HCT116 (cell line): Measurements from ENCODE around the gene SH2D6. TPM values are rescaled to one million over a fixed set of nuclear protein-coding genes. Genes with fewer than 3 reads are reported as not detected.

ENCODE experiments used
- ATAC-seq: fragments of 200-7000 bp; cut with Tn5 transposase; 2 replicates; pipeline ENCODE4 v1.9.1; 2020; ENCODE audit warnings: mild to moderate bottlenecking, moderate library complexity
- BruUV-seq: library from RNA; stranded (reverse); fragments of 400-500 nt; replicated peaks from 2 replicates; lab custom pipeline; 2021; lab: Mats Ljungman, UMichigan
- CTCF ChIA-PET: fragments of 300-600 bp; sonication (Branson Sonifier 250); formaldehyde crosslinking; loops from one replicate; lab custom pipeline; 2021; ENCODE audit warnings: antibody characterized with exemption; lab: Charles Lee
- POLR2A ChIA-PET: fragments of 300-600, 350-600 bp; sonication (Branson Sonifier 250); formaldehyde crosslinking; loops from one replicate; lab custom pipeline; 2021; ENCODE audit warnings: antibody characterized with exemption; lab: Charles Lee
- RAD21 ChIA-PET, 2 experiments: fragments of 300-600 bp; sonication (Branson Sonifier 250); formaldehyde crosslinking; loops; one replicate each; lab custom pipeline; 2023; ENCODE audit warnings: low total read pairs in 2 of 2; ENCODE audit not compliant: uncharacterized antibody in 2 of 2, unreplicated experiment in 2 of 2, low non-redundant PET in 1 of 2; lab: Charles Lee
- DNase-seq: peaks from one replicate; pipeline ENCODE4 v3.0.0-alpha.2; 2010; ENCODE audit warnings: low read depth, low spot score
- H2AFZ ChIP-seq: fragments of 200-600 bp; shearing (Covaris generic), sonication (generic); 2 replicates; pipeline ENCODE4 v1.6.1; 2017; ENCODE audit warnings: low read depth, mixed run types, mixed read lengths, antibody characterized with exemption, low read length; ENCODE audit not compliant: poor library complexity, severe bottlenecking
- H3K27ac ChIP-seq: 2 replicates; pipeline ENCODE4 v1.5.1; 2012; ENCODE audit warnings: low read depth, low read length
- H3K27me3 ChIP-seq: fragments of 200-600 bp; sonication (generic); 2 replicates; pipeline ENCODE4 v1.6.1; 2016; ENCODE audit warnings: mixed run types, low read length, mixed read lengths; ENCODE audit not compliant: insufficient read depth
- H3K36me3 ChIP-seq, 2 experiments: fragments of 200-500 bp in 1 of 2; fragments of 200-600 bp in 1 of 2; sonication (Bioruptor generic) in 1 of 2; sonication (generic) in 1 of 2; 2 replicates each; pipeline versions ENCODE4 v1.5.1 to v1.6.1; 2014 to 2016; ENCODE audit warnings: low read length in 2 of 2, inconsistent platforms in 1 of 2, mixed read lengths in 1 of 2, mixed run types in 1 of 2; ENCODE audit not compliant: insufficient read depth in 2 of 2, control insufficient read depth in 1 of 2
- H3K4me1 ChIP-seq, 2 experiments: fragments of 200-600 bp in 1 of 2; sonication (generic) in 1 of 2; 2 replicates each; pipeline versions ENCODE4 v1.5.1 to v1.6.1; 2012 to 2017; ENCODE audit warnings: low read length in 2 of 2, inconsistent platforms in 1 of 2, mild to moderate bottlenecking in 1 of 2, mixed read lengths in 1 of 2, mixed run types in 1 of 2, moderate library complexity in 1 of 2; ENCODE audit not compliant: insufficient read depth in 2 of 2, control insufficient read depth in 1 of 2
- H3K4me2 ChIP-seq: fragments of 200-600 bp; sonication (generic); 2 replicates; pipeline ENCODE4 v1.6.1; 2017; ENCODE audit warnings: mixed run types, low read length, mixed read lengths
- H3K4me3 ChIP-seq, 2 experiments: fragments of 200-600 bp in 1 of 2; sonication (generic) in 1 of 2; replicated peaks in 1 of 2; 2 replicates each; pipeline ENCODE4 v1.5.1; 2011 to 2016; ENCODE audit warnings: low read length in 2 of 2, control low read depth in 1 of 2, low read depth in 1 of 2, mild to moderate bottlenecking in 1 of 2, mixed read lengths in 1 of 2, mixed run types in 1 of 2
- H3K79me2 ChIP-seq: fragments of 200-600 bp; sonication (generic); 2 replicates; pipeline ENCODE4 v1.6.1; 2017; ENCODE audit warnings: mild to moderate bottlenecking, mixed run types, low read length, moderate library complexity, mixed read lengths; ENCODE audit not compliant: insufficient read depth
- H3K9ac ChIP-seq: fragments of 200-600 bp; sonication (generic); 2 replicates; pipeline ENCODE4 v1.6.1; 2016; ENCODE audit warnings: low read length, mixed read lengths
- H3K9me2 ChIP-seq: fragments of 200-600 bp; sonication (generic), shearing (Covaris generic); 2 replicates; pipeline ENCODE4 v1.6.1; 2017; ENCODE audit warnings: mixed run types, mild to moderate bottlenecking, moderate library complexity; ENCODE audit not compliant: insufficient read depth
- H3K9me3 ChIP-seq, 2 experiments: fragments of 200-500 bp in 1 of 2; fragments of 200-600 bp in 1 of 2; sonication (Bioruptor generic) in 1 of 2; sonication (generic) in 1 of 2; 2 replicates each; pipeline ENCODE4 v1.6.1; 2014 to 2017; ENCODE audit warnings: low read length in 2 of 2, mixed read lengths in 2 of 2, inconsistent platforms in 1 of 2, low read depth in 1 of 2, mild to moderate bottlenecking in 1 of 2, mixed run types in 1 of 2, moderate library complexity in 1 of 2; ENCODE audit not compliant: control insufficient read depth in 1 of 2, insufficient read depth in 1 of 2
- H4K20me1 ChIP-seq: fragments of 200-600 bp; sonication (generic), shearing (Covaris generic); 2 replicates; pipeline ENCODE4 v1.6.1; 2017; ENCODE audit warnings: mixed run types, mild to moderate bottlenecking, moderate library complexity; ENCODE audit not compliant: insufficient read depth
- CEBPB ChIP-seq: IDR thresholded peaks from 2 replicates; pipeline ENCODE4 v1.6.1; 2012; ENCODE audit warnings: low read depth
- POLR2AphosphoS5 ChIP-seq: IDR thresholded peaks from 2 replicates; pipeline ENCODE4 v1.6.1; 2011; ENCODE audit warnings: mild to moderate bottlenecking, low read depth, low read length, moderate library complexity
- SP1 ChIP-seq: IDR thresholded peaks from 2 replicates; pipeline ENCODE4 v1.6.1; 2012; ENCODE audit warnings: low read depth
- intact Hi-C: fragments of 100-400 bp; cut with micrococcal nuclease; formaldehyde crosslinking; loops from 2 replicates; pipeline ENCODE4 v1.10.0; 2022
- total RNA-seq: library from RNA; stranded (reverse); gene quantifications from one replicate; pipeline ENCODE4 v1.2.1, GENCODE V29; 2021; ENCODE audit not compliant: unreplicated experiment
- TF ChIP-seq, protein P1 (sequence below): IDR thresholded peaks from 2 replicates; pipeline ENCODE4 v1.6.1; 2012

Gene SH2D6
- total RNA-seq, 1 experiment from 2014 or later: 2.7 TPM

DNA sequence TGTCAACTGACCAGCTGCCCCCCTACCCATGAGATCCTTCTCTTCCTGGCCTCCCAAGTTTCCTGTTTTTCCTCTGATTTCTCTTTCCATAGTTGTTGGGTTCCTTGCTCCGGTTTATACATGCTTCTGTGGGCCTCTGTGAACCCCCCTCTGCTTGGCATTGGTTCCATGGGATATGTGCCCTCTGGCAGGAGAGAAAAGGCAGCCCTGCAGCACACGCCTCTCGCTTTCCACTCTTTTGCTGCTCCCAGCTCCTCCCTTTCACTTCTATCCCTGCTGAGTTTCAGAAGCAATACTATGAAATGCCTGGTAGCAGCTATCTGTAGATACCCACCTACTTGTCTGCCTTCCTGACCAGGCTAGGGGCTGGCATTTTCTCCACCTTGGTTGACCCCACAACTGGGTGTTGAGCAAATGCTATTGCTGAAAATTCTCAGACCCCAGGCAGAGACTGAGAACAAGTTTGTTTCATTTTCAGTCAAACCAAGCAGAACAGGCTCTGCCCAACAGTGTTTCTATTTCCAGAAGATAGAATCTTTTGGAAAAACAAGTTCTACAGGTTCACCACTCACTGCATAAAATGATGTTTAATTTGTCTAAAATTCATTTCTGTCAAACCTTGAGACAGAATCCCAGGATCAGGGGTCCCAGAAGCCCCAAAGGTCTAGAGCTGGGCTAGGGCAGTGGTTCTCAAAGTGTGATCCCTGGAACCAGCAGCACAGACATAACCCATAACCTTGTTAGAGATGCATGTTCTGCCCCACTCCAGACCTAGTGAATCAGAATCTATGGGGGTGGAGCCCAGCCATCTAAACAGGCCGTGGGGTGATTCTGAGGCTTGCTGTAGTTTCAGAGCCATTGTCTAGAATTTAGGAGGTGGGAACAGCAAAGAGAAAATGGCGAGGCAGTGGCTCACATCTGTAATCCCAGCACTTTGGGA is 21.7 kb upstream of the SH2D6 start (continued):
- TF ChIP-seq SP1: no peak
- TF ChIP-seq, all 23 proteins: peak for 0

DNA sequence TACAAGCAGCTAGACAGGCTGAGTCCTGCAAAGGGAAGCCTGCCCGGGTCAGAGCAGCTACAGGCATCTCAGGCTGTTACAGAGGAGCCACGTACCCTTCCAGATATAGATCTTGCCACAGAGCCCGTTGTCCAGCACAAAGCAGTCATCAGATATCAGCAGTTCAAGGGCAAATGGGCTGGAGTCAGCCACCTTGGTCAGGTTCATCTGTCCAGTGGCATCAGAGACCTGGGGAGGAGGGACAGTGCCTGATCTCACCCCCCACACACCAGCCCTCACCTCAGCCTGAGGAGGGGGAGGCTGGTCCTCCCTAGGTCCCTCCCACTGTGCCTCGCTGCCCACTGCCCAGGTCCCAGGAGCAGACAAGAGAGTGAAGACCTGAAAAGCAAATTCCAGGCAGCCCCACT is 20.6 kb upstream of the SH2D6 start:
- peaks cover 0 to 6% of the 10 kb centered on the region in 2 experiments; a peak in 1 of 4 replicates for H3K4me1 ChIP-seq
- H2AFZ ChIP-seq: no peak overlapping the region
- H3K36me3 ChIP-seq: peaks cover 15 to 38% of the 10 kb centered on the region in 2 experiments; a peak in 3 of 4 replicates
- no peak for DNase-seq
- ChIA-PET POLR2A (no interaction called here), RAD21 (no interaction called here)
- no peak overlapping the region for H3K9ac ChIP-seq
- TF ChIP-seq CEBPB: no peak
- TF ChIP-seq, all 23 proteins: peak for 0
- no TSS peak for BruUV-seq
- H3K4me3 ChIP-seq: no peak overlapping the region
- H3K79me2 ChIP-seq: peaks cover 2% of the 10 kb centered on the region; the same call in 1 of the 2 replicates
- intact Hi-C loops: no loop called here
- no peaks in the 10 kb centered on the region for H3K9me3 ChIP-seq
- H4K20me1 ChIP-seq: no peaks in the 10 kb centered on the region
- H3K4me2 ChIP-seq: no peak overlapping the region
- CTCF ChIA-PET: no interaction called here
- no peak for ATAC-seq
- H3K9me2 ChIP-seq: no peaks in the 10 kb centered on the region
- H3K27ac ChIP-seq: no peak overlapping the region
- H3K27me3 ChIP-seq: no peaks in the 10 kb centered on the region

DNA sequence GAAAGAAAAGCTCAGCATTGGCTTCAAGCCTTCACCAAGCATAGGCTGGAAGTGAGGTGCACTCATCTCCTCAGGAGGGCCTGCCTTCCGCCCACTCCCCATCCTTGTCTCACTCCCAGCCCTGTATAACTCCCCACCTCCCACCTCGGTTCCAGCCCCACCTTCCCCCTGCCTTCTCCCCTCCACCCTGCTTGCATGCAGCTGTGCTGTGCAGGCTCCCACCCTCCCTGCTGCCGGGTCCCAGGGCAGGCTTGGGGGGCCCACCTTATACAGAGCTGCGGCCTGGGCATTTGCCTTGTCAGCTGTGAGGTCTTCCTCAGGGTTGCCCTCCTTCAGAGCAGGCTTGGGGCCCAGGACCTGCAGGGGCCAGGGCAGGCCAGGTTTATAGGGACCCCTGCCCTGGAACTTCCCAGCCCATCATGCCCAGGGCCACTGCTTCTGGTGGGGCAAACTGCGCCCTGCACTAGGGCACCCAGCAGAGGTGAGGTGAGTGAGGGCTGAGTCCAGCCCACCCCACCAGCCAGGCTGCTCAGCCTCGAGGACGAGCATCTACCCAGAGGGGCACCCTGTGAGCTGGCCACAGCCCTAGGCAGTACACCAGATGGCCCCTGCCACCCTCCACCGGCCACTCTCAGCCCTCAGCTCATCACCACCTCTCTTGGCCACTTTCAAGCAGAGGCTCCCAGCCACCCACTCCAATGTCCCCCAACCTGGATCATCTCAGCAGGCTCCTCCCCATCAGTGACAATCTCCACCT is 19.9 kb upstream of the SH2D6 start:
- RAD21 ChIA-PET: no interaction called here
- peaks cover 0 to 6% of the 10 kb centered on the region in 2 experiments; a peak in 1 of 4 replicates for H3K4me1 ChIP-seq
- no peak overlapping the region for H3K4me3 ChIP-seq
- no TSS peak for BruUV-seq
- ATAC-seq: no peak
- H3K36me3 ChIP-seq: peaks cover 15 to 38% of the 10 kb centered on the region in 2 experiments; a peak in 3 of 4 replicates
- H2AFZ ChIP-seq: no peak overlapping the region
- 0 out of 2 replicates have a peak, but pooled peaks have one; percentile 6 for TF ChIP-seq POLR2AphosphoS5
- TF ChIP-seq, protein P1, sequence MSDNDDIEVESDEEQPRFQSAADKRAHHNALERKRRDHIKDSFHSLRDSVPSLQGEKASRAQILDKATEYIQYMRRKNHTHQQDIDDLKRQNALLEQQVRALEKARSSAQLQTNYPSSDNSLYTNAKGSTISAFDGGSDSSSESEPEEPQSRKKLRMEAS: no peak
- TF ChIP-seq, all 23 proteins: peak for 1
- Histone ChIP-seq H3K9ac (no peak overlapping the region), H3K79me2 (peaks cover 7% of the 10 kb centered on the region; the same call in 1 of the 2 replicates), H3K27me3 (no peaks in the 10 kb centered on the region), H4K20me1 (no peaks in the 10 kb centered on the region), H3K4me2 (no peak overlapping the region), H3K9me2 (no peaks in the 10 kb centered on the region), H3K27ac (no peak overlapping the region), H3K9me3 (no peaks in the 10 kb centered on the region)
- POLR2A ChIA-PET: no interaction called here
- intact Hi-C loops: no loop called here
- CTCF ChIA-PET: no interaction called here
- DNase-seq: no peak
